GM19455 (cell line): ENCODE results near the gene ZKSCAN3.
"Not testable (repeated sequence)": the region's sequence is repeated elsewhere in the genome, so short reads cannot be mapped to it uniquely, and the experiment has no call there.

ENCODE experiments used
- ATAC-seq: cut with Tn5 transposase; IDR thresholded peaks from one replicate; pipeline ENCODE4 v1.9.1; 2021; ENCODE audit not compliant: unreplicated experiment

The ZKSCAN3 gene

DNA sequence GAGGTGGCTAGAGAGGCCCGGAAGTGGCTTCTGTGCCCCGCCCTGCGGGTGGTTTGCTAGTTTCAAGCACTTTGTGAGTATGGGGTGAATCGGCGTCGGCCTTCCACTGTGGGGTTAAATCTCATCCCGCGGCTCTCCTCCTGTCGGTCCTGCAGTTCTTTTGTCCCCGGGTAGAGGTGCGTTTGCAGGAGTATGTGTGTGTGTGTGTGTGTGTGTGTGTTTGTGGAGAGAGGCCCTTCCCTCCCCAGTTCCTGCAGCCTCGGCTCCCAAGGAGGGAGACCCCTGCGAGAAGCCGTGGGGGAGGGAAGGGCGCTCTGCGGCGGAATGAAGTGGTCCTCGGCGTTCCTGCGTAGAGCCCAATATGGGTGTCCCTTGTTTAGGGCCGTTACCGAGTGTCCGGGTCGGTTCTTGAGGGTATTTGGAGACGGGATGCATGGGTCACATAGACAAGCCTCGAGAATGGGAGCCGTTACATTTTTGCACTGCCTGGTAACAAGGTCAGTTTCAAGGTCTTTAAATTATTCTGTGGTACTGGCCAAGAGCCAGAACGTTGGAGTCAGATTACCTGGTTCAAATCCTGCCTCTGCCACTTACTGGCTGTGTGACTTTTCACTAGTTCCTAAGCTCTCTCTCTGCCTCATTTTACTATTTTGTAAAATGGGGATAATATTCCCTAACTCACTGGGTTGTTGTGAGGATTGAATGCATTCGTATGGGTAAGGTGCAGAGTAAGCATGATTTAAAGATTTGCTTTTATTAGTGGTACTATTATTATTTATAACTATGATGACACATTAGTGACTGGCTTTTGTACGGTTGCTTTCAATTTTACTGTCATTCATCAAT is at the start of gene ZKSCAN3:
Gene ZKSCAN3, plus strand, starts transcription at position 56 of the 846 bp plus-strand sequence. CDS start 9,640 bp downstream, outside the sequence.
- ATAC-seq: peak; percentile 99

DNA sequence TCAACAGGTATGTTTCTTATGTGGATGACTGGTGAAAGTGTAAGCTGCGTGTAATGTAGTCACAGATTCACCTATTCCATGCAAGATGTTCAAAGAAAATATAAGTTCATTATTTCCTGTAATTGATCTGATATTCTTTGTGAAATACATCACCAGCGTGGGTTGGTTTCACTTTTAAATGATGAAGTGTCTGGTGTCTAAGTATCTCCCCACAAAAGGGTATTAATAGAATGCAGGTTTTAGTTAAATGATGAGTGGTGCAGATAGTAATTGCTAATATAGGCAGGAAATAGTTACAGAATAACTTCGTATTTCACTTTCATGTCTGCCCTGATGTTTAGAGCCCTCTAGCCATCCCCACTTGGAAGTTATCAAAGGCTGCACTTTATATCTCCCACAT is 46.2 kb upstream of the ZKSCAN3 start:
- no peak for ATAC-seq

DNA sequence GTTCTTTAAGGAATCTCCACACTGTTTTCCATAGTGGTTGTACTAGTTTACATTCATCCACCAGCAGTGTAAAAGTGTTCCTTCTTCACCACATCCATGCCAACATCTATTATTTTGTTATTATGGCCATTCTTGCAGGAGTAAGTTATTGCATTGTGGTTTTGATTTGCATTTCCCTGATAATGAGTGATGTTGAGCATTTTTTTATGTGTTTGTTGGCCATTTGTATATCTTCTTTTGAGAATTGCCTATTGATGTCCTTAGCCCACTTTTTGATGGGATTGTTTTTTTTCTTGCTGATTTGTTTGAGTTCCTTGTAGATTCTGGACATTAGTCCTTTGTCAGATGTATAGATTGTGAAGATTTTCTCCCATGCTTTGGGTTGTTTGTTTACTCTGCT is 43.4 kb upstream of the ZKSCAN3 start:
- ATAC-seq: not testable (repeated sequence)

DNA sequence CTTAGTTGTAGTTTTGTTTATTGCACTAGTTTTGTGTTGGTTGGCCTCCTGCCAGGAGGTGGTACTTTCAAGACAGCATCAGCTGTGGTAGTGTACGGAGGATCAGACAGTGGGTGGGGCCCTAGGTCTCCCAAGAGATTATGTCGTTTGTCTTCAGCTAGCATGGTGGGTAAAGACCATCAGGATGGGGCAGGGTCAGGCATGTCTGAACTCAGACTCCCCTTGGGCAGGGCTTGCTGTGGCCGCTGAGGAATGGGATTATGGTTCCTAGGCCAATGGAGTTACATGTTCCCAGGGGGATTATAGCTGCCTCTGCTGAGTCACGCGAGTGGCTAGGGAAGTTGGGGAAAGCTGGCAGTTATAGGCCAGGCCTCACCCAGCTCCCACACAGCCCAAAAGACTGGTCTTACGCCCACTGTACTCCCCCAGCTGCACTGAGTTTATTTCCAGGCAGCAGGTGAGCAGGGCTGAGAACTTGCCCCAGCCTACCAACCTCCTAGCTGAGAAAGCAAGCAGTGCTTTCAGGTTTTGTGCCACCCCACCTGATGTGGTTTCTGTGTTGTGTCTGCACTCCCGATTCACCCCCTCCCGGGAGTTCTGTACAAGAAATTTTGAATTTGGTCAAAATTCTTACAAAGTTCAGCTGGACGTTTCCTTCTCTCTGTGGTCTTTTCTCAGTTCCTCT is 38.5 kb upstream of the ZKSCAN3 start:
- no peak for ATAC-seq

DNA sequence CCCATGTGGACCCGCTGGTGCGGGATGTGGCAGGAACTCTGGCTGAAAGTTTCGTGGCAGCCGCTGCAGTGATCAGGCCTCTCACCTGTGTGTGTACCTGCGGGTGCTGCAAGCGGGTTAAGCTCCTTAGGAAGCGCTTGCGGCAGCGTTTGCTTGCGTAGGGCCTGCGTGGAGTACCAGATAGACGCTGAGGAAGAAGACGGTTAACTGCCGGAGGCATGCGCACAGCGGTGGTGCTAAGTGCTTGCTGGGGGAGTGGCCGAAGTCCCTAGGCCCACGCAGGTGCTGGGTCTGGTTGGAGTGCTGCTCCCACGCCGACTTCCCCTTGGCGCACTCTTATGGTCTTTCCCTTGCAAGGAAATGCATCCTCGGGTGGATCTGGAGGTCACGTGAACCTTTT is 36.8 kb upstream of the ZKSCAN3 start:
- ATAC-seq: no peak

DNA sequence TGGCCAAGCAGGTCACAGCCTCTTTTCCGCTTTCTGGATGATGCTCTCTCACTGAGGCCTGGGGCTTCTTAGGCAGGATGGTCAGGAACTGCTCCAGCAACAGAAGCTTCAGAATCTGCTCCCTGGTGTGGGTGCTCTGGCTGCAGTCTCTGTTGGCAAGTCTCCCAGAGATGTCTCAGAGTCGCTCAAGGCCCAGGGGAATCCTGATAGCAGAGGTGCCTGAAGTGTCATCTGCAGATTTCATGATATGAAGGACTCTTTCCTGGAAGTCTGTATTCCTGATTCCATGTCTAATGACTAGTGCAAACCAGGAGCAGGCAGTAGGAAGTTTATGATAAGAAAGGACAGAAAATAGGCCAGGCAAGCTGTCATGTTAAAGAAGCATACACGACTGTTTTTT is 34.1 kb upstream of the ZKSCAN3 start:
- no peak for ATAC-seq

DNA sequence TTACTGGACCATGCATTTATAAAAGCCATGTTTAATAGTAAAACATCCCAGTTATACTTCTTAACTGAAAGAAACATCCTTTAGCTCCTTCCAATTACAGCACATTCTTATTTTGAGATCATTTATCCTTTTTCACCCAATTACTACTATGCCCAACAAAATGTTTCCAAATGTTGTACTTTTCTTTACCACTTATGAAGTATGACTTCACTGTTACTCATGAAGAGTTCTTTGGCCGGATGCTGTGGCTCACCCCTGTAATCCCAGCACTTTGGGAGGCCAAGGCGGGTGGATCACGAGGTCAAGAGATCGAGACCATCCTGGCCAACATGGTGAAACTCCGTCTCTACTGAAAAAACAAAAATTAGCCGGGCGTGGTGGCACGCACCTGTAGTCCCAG is 31.9 kb upstream of the ZKSCAN3 start:
- ATAC-seq: not testable (repeated sequence)

DNA sequence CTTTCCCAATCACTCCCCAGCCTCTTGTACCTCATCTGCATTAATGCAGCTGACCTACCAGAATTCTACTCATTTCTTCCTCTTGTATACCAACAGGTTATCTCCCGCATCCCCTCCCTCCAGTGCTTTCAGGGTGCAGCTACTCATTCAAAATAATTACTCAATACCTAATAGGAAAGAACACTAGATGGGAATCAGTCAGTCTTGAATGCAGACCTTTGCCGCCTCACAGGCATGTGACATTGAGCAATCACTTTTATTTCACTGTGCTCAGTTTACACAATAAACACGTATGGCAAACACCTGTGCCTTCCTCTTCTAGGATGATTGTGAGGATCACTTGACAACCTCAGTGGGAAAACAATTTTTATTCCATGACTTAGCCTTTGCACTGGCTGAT is 27.1 kb upstream of the ZKSCAN3 start:
- ATAC-seq: no peak

DNA sequence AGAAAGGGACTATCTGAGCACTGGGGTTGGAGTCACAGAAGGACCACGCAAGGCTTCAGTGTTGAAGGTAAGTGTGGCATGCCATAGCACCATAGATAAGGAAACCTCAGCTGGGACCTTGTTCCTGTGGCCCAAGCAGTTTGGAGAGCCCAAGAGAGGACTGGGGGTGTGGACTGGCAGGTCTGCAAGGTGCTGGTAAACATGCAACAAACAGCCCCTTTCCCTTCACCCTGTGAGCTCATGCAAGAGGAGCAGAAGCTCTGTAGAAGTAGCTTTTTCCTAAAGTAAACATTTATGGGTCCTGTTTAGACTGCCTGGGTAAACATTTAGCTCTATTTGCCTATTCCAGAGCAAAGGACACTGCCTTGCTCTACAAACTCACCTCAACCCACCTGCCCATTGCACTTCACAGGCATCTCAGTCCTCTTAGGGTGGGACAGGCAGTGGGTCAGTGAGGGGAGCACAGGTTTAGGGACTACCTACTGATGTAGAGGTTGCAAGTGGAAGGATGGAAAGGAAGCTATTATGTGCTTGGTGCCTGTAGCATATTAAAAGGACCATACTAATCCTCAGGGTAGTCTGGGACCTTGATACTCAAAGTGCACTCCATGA is 25.8 kb upstream of the ZKSCAN3 start:
- ATAC-seq: no peak

DNA sequence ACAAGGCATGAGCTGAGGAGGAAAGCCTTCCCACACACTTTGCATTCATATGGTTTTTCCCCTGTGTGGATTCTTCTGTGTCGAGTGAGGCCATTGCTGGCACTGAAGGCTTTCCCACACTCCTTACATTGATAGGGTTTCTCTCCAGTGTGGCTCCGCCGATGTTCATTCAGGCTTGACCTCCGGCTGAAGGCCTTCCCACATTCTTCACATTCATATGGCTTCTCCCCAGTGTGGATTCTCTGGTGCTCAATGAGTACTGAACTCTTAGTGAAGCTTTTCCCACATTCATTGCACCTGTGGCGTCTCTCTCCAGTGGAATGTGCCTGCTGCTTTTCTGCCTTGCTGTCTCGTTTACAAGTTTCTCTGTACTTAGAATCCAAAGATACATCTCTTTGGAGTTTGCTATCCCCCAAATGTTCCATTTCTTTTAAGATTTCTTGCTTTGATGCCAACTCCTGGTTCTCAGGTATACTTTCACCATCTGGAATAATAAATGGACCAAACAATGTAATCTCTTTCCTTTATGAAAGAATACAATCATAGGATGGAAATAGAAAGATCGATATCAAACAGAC is 23.3 kb upstream of the ZKSCAN3 start:
- ATAC-seq: no peak

DNA sequence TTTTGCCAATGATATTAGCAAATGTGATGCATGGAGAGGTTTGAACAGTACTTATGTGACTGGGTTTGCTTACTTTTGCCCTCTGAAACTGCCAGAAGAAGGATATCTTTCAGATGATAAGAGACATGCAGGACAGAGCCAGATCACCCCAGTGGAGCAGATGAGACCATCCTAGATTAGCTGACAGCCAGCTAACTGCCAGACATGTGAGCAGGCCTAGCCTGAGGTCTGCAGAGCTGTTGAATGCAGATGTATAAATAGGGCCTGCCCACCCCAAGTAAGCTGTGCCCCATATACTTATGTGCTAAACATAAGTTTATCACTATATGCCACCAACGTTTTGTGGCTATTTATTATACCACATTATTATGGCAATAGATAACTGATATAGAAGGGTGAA is 19.7 kb upstream of the ZKSCAN3 start:
- ATAC-seq: no peak

DNA sequence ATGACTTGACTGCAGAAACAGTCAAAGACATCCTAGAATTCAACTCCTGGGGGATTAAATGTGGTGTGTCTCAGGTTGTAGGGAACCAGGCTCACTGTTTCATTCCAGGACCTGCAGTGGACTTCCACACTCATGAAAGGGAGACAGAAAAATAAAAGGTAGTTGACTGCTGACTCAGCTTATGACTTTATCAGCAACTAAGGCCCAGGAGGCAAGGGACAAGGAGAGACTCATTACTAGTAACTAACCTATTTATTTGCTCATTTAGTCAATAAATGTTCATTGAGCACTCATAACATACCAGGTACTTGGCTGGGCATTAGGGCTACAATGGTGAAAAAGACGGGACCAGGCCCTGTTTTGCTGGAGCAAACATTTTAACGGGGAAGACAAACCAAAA is 16.7 kb upstream of the ZKSCAN3 start:
- ATAC-seq: no peak

DNA sequence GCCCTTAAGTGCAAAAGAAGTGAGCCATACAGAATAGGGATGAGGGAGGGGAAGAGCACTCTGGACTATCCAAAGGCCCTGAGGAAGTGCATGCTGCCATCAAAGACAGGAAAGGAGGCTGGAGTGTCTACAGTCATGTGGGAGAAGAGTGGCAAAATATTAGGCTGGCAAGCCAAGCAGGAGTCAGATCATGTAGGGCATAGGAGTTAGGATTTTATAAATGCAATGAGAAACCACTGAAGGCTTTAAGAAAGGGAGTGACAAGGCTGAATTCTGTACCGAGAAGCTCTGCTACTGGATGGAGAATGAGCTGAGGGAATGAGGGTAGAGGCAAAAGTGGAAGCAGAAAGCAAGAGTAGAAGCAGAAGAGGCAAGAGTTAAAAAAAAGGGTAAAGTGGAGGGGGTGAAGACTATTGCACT is 16.1 kb upstream of the ZKSCAN3 start:
- ATAC-seq: no peak

DNA sequence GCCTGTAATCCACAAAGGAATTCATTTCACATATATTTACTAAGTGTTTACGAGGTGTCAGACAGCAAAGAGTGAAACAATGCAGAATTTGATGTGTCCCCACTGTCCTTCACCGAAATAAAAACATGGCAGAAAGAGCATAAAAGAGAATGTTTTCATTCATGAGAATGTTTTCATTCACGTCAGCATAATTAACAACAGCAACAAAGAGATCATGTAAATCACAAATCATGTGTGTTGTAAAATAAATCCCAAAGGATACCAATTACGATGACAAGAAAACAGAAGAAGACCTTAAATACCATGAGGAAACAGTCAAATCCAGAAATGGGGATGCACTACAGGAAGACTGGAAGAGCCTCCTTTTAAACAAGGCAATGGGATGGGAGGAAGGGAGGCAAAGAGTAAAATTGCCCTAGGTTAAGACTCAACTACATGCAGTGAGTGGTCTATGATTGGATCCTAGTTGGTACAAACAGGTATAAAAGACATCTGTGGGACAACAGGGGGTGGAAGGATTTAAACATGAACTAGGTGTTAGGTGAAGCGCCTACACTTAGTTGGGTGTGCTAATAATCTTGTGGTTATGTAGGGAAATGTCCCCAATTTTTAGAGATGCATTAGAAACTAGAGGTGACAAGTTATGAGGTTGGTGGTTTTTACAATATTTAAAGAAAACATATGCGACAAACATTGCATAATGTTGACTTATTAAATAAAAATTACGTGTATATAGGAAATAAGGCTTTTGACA is 15.3 kb upstream of the ZKSCAN3 start:
- no peak for ATAC-seq

DNA sequence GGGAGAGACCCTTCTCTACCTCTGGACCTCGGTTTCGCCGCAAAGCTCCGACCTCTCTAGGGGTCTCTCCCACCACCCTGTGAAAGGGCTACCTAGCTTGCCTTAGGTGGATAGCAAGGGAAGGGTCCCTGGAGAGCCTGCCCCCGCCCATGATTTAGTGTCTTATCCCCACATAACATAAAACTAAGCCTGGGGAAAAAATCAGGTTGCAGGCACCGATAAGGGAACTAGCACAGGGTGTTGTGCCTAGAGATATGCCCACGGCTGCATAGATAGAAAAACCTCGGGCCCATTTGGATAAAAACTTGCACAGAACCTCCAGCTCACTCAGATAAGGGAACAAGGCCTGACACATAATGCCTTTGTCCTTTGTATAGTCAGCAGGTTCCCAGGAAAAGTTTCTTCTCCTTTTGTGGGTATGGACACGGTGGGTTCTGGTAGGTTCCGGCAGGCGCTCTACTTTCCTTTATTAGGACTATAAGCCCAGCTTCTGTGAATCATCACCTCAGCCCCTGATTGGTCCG is 14.6 kb upstream of the ZKSCAN3 start:
- no peak for ATAC-seq

DNA sequence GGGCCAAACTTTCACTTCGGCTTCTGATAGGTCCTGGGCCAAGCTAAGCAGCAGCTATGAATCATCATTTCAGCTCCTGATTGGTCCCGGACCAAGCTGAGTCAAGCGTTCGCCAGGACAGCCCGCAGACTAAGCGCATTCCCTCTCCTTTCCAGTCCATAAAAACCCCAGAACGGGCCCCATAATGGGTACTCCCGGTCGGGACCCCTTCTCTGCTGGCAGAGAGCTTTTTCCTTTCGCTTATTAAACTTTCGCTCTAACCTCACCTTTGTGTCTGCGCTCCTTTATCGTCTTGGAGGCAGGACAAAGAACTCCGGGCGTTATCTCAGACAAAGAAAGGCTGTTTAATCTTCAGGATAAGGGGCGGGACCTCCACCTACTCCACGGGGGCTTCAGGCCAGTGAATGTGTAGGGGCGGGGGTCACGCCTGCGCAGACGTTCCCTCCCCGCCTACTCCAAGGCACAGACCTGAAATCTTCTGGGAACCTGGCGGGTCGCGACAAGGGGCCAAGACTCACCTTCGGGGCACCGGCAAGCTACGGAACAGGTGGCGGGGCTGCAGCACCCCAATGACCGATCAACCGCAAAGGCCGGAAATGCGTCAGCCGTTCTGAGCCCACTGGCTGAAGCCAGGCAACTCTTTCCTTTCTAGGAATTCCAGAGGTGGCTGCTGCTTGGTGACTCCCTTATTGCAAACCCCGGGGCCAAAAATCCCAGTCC is 14.0 kb upstream of the ZKSCAN3 start, which contains the start of gene ZSCAN31:
Gene ZSCAN31, minus strand, starts transcription at position 585 of the 720 bp plus-strand sequence. CDS start 6,465 bp downstream, outside the sequence.
- ATAC-seq: peak; percentile 89

DNA sequence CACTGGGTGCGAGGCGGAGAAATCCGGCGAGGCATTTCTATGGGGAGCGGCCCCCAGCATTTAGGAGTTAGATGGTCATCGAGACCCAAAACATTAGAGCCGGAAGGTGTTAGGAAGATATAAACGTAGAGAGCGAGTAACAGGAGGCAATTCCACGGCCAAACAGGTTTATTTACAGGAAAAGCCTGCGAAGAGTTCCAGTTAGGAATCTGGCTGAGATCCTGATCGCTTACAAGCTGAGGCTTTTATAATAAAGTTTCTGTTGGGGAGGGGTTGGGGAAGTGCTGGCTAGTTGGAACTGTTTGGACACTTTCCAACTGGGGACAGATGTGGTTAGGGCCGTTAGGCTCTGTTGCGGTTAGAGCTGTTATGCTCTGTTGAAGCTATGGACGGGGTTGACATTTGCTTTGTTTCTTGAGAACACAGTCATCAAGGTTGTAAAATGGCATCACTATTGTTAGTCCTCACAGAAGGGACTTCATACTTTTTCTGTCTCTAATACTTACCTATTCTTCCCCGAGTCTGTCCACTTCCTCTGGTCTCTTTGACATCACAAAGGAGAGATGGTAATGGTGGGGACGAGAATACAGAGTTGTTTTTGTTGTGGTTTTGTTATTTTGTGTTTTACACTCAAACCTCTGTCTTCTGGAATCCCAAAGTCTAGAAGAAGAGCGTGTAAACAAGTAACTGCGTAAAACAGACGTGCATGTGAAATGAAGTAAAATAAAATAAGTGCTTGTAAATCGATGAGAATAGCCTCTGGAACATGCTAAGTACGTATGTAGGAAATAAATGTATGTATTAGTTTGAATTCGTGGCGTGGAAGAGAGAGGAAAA is 13.2 kb upstream of the ZKSCAN3 start:
- ATAC-seq: peak; percentile 14

DNA sequence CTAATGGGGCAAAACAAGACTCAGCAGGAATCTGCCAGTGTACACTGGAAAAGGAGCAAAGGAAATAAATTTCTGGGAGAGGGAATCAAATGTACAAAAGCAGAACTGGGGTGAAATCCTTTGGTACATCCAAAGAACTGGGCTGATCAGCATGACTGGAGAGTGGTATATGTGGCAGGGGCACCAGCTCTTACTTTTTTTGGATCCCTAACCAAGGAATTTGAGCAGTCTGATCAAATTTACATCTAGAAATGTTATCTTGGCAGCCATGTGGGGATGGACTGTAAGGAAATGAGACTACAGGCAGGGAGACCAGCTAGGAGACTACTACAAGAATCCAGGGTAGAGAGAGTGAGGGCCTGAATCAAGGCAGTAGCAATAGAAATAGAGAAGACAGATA is 12.6 kb upstream of the ZKSCAN3 start:
- ATAC-seq: no peak
